Activated CD8-positive, alpha-beta memory T cell treated with anti-CD3 and anti-CD28 coated beads for 36 hours (primary cell): ENCODE measurements around the gene ZC3H18. TPM values are rescaled to one million over a fixed set of nuclear protein-coding genes. Genes with fewer than 3 reads are reported as not detected.

ENCODE experiments used
- CTCF ChIA-PET: fragments of 350-600 bp; sonication (Branson Sonifier 250); formaldehyde crosslinking; loops from one replicate; lab custom pipeline; 2021; ENCODE audit warnings: antibody characterized with exemption; lab: Charles Lee
- POLR2A ChIA-PET: fragments of 350-600 bp; sonication (Branson Sonifier 250); formaldehyde crosslinking; loops from one replicate; lab custom pipeline; 2021; ENCODE audit warnings: antibody characterized with exemption; lab: Charles Lee
- total RNA-seq, 2 experiments: library from RNA; stranded (reverse); gene quantifications; one replicate each; pipeline ENCODE4 v1.2.3, GENCODE V29; 2021

ZC3H18 gene
- total RNA-seq, 2 experiments from 2014 or later, result 88.0 to 94.2 TPM

- POLR2A ChIA-PET, result no interaction called here
- CTCF ChIA-PET, result interaction anchor here (0.9 to 2.3 kb wide), 2 partner anchors 8 to 214 kb away, joined by 3 to 7 read pairs; no protein-coding TSS in a partner anchor
Observed at GRCh38 chr16:88568710-88569613, 1.2 kb upstream of the ZC3H18 start.

GRCh38 chr16:88569614-88569984, 604 bp upstream of the ZC3H18 start:
- CTCF ChIA-PET, result interaction anchor here (0.6 to 2.3 kb wide), 3 partner anchors 9 to 802 kb away, joined by 3 to 7 read pairs (median 3); no protein-coding TSS in a partner anchor
- POLR2A ChIA-PET, result interaction anchor here (0.6 to 1.3 kb wide), 3 partner anchors 80 to 1001 kb away, joined by 3 read pairs; no protein-coding TSS in a partner anchor

GRCh38 chr16:88570691-88571092, 489 bp downstream of the ZC3H18 start:
- ChIA-PET CTCF (interaction anchor here (1.2 to 2.3 kb wide), 3 partner anchors 10 to 62 kb away, joined by 3 to 7 read pairs (median 5); no protein-coding TSS in a partner anchor), POLR2A (interaction anchor here (0.5 to 1.3 kb wide), 4 partner anchors 11 to 111 kb away, joined by 3 to 5 read pairs (median 4); no protein-coding TSS in a partner anchor)

- CTCF ChIA-PET, result no interaction called here
- POLR2A ChIA-PET, result no interaction called here
Observed at GRCh38 chr16:88575251-88575650, 5.0 kb downstream of the ZC3H18 start.

- CTCF ChIA-PET, result no interaction called here
- POLR2A ChIA-PET, result no interaction called here
Observed at GRCh38 chr16:88576307-88576706, 6.1 kb downstream of the ZC3H18 start.

- CTCF ChIA-PET, result no interaction called here
Observed at GRCh38 chr16:88577166-88577565, 7.0 kb downstream of the ZC3H18 start.

GRCh38 chr16:88578446-88579313, 8.5 kb downstream of the ZC3H18 start:
- POLR2A ChIA-PET, result no interaction called here
- CTCF ChIA-PET, result no interaction called here

More at GRCh38 chr16:88577166-88577565, 7.0 kb downstream of the ZC3H18 start:
- POLR2A ChIA-PET, result no interaction called here

- ChIA-PET CTCF (no interaction called here), POLR2A (no interaction called here)
Observed at GRCh38 chr16:88580371-88580770, 10.2 kb downstream of the ZC3H18 start.

- POLR2A ChIA-PET, result no interaction called here
- CTCF ChIA-PET, result no interaction called here
Observed at GRCh38 chr16:88581033-88581432, 10.8 kb downstream of the ZC3H18 start.

GRCh38 chr16:88582912-88583575, 12.8 kb downstream of the ZC3H18 start:
- CTCF ChIA-PET, result no interaction called here
- POLR2A ChIA-PET, result no interaction called here

GRCh38 chr16:88584676-88585075, 14.5 kb downstream of the ZC3H18 start:
- ChIA-PET CTCF (no interaction called here), POLR2A (no interaction called here)

GRCh38 chr16:88585269-88585668, 15.1 kb downstream of the ZC3H18 start:
- ChIA-PET POLR2A (no interaction called here), CTCF (interaction anchor here (1.4 kb wide), 1 partner anchor 14 kb away, joined by 5 read pairs; the partner anchor contains the start of gene ZC3H18)

GRCh38 chr16:88585927-88586581, 15.9 kb downstream of the ZC3H18 start:
- CTCF ChIA-PET, result interaction anchor here (1.4 kb wide), 1 partner anchor 15 kb away, joined by 5 read pairs; the partner anchor contains the start of gene ZC3H18
- POLR2A ChIA-PET, result no interaction called here

- CTCF ChIA-PET, result no interaction called here
- POLR2A ChIA-PET, result no interaction called here
Observed at GRCh38 chr16:88588148-88588547, 17.9 kb downstream of the ZC3H18 start.

GRCh38 chr16:88588754-88589153, 18.6 kb downstream of the ZC3H18 start:
- POLR2A ChIA-PET, result no interaction called here
- CTCF ChIA-PET, result no interaction called here

GRCh38 chr16:88589441-88589840, 19.2 kb downstream of the ZC3H18 start:
- POLR2A ChIA-PET, result no interaction called here
- CTCF ChIA-PET, result no interaction called here

GRCh38 chr16:88591577-88592021, 21.4 kb downstream of the ZC3H18 start:
- CTCF ChIA-PET, result interaction anchor here (0.6 kb wide), 1 partner anchor 212 kb away, joined by 4 read pairs; no protein-coding TSS in a partner anchor
- POLR2A ChIA-PET, result no interaction called here

GRCh38 chr16:88593061-88593460, 22.9 kb downstream of the ZC3H18 start:
- POLR2A ChIA-PET, result no interaction called here
- CTCF ChIA-PET, result no interaction called here
